ENCODE data around the gene HIRA.

GRCh38 chr22:19432133-19432851 lies 759 bp upstream of the HIRA start, which contains the start of gene MRPL40:
- TF ChIP-seq TCF12 (IDR thresholded peaks at IDR 0.05; ENCODE audit: low read depth) (peak; percentile 66), REST (IDR thresholded peaks at IDR 0.05; ENCODE audit: low read depth) (no peak), FOXM1 (IDR thresholded peaks at IDR 0.05; ENCODE audit: borderline replicate concordance, low read depth) (no peak), EGR1 (IDR thresholded peaks at IDR 0.05) (peak; percentile 88), EP300 (IDR thresholded peaks at IDR 0.05; ENCODE audit: borderline replicate concordance) (no peak), USF1 (IDR thresholded peaks at IDR 0.05) (peak; percentile 75), CREB1 (IDR thresholded peaks at IDR 0.05; ENCODE audit: low read depth) (peak; percentile 50; the same call in 1 of the 2 replicates), CEBPB (IDR thresholded peaks at IDR 0.05) (0 out of 2 replicates have a peak, but pooled peaks have one; percentile 12), MAX (IDR thresholded peaks at IDR 0.05) (peak; percentile 91), YY1 (IDR thresholded peaks at IDR 0.05; ENCODE audit: low read depth) (peak; percentile 92), TEAD4 (IDR thresholded peaks at IDR 0.05) (peak; percentile 24; the same call in 1 of the 2 replicates), RAD21 (IDR thresholded peaks at IDR 0.05; ENCODE audit: low read depth) (peak; percentile 11; the same call in 1 of the 2 replicates), ZBTB7A (IDR thresholded peaks at IDR 0.05; ENCODE audit: low read depth) (peak; percentile 47; the same call in 1 of the 2 replicates), TAF1 (IDR thresholded peaks at IDR 0.05; ENCODE audit: low read depth) (peak; percentile 79)

Data from Ishikawa (cell line).